NCI-H1092 treated with DMSO at 0.1 percent for 48 hours (cell line): ENCODE measurements around the gene ADAMTS2.

Experiments used
- DNase-seq: peaks from one replicate; lab custom pipeline; 2025; lab: John Stamatoyannopoulos, UW

The ADAMTS2 gene

GRCh38 chr5:179254638-179255271, 90.5 kb downstream of the ADAMTS2 start:
- no peak for DNase-seq

DNA sequence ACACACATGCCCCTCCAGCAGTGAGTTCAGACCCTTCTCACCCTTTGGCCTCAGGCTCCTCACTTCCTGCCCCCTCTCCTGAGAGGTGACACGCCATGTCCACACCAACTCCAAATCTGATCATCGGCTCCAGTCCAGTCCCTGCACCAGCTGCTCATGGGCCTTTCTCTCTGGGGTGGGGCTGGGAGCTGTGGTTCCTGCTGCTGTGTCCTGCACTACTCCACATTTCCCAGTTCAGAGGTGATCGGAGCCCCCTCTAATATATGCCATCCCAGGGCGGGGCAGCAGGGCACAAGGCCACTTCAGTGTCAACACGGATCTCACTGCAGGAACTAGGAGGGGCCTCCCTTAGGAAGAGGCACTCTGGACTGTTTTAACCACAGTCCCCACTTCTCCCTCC, 91.5 kb downstream of the ADAMTS2 start:
- DNase-seq: no peak

GRCh38 chr5:179251276-179251969, 93.8 kb downstream of the ADAMTS2 start:
- DNase-seq: no peak

DNA sequence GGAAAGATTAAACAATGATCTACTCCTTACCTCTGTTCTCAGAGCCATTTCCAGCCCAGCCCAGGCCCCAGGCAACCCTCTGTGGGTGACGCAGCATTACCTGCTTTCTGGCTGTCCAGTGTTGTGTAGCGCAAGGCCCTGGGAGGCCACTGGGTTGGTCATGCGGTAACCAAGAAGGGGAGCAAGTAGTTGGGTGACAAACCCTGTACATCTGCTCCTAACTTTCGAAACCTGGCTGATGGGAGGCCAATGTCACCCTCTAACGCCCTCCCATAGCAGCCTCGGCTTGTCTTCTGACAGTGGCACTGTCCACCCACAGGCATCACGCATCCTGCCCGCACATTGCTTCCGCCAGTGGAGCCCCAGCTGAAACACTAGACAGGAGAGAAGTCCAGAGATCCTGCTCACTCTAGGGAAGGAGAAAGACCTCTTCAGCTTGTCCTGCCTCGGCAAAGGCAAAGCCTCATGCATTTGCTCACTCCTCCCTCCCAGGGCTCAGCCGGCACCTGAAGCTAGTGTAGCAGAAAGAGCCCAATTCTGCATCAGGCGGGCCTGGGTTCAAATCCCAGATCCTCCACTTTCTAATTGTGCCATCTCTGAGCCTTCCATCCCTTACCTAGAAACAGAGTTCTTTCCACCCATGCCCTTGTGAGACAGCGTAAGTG, 94.6 kb downstream of the ADAMTS2 start:
- no peak for DNase-seq

DNA sequence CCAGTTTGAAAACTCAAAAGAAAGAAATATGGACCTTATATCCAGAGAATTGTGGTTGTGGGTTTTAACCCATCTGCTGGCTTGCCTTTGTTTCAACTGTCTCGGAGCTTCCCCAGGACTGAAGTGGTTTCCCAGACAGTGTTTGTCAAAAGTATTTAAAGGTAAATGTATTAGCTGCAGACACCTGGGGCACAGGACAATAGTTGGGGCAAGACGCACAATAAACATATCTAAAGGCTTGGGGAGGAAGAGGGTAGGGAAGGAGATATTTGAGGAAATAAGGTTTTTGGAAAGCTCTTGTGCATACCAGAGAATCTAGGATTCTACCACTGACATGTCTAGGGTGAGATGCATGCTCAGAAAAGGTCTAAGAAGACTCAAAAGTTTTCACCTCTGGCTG, 99.0 kb downstream of the ADAMTS2 start:
- no peak for DNase-seq

GRCh38 chr5:179245031-179245430, 100.2 kb downstream of the ADAMTS2 start:
- DNase-seq: no peak

GRCh38 chr5:179244044-179244443, 101.2 kb downstream of the ADAMTS2 start:
- no peak for DNase-seq

GRCh38 chr5:179243333-179243732, 101.9 kb downstream of the ADAMTS2 start:
- DNase-seq: no peak

DNA sequence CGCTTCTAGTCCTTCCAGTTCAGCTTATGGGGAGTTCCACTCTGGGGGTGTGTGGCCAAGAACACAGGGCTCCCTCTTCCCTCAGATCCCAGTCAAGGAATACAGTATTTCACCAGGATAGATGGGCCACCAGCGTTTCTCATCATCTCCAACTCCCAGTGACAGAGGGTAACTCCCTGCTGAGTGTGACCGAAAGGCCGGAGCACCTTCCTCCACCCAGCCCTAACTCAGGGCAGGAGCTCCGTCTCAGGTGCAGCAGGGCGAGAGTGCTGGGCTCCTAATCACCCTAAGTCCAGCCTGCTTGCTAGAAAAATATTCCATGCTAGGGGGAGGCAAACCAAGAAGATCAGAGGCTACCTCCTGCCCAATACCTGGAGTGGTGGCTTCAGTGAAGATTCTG, 102.6 kb downstream of the ADAMTS2 start:
- no peak for DNase-seq

GRCh38 chr5:179241764-179242370, 103.4 kb downstream of the ADAMTS2 start:
- no peak for DNase-seq

- no peak for DNase-seq
These were observed 104.1 kb downstream of the ADAMTS2 start for GRCh38 chr5:179241175-179241574.

- DNase-seq: no peak
These were observed 104.7 kb downstream of the ADAMTS2 start for GRCh38 chr5:179240561-179240960.

DNA sequence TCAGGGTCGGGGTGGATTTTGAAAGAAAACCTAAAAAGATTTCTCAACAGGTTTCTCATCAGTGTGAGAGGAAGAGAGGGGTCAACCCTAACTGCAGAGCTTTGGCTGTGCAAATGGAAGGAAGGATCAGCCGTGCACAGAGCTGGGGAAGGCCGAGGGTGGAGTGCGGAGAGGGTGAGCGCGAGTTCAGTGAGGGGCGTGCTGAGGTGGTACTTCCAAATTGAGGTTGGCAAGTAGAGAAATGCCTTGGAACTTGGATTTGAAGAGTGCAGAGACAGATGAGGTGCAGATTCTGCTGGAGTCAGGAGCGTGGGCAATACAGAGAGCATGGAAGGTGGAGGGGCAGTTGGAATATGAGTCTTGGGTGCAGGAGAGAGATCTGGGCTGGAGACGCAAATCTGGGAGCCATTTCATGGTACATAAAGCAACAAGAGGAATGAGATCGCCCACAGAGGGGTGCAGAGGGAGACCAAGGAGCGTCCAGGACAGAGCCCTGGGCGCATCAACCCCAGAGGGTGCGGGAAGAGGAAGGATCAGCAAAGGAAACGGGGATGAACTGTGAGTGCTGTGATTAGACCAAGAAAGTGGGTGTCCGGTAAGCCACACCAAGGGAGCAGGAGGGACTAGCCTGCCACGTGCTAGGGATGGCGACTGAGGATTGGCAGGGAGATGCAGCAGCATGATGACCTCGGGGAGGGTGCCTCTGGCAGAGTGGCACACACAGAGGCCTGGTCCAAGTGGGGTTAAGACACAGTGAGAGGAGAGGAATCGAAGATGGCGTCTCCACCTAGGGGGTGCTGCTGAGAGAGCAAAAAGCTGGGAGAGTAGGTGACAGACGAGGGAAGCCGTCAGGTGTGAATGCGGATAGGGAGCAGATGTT, 105.8 kb downstream of the ADAMTS2 start:
- no peak for DNase-seq

- DNase-seq: no peak
These were observed 106.7 kb downstream of the ADAMTS2 start for GRCh38 chr5:179238628-179238970.

GRCh38 chr5:179237770-179238627, 107.3 kb downstream of the ADAMTS2 start:
- DNase-seq: no peak

DNA sequence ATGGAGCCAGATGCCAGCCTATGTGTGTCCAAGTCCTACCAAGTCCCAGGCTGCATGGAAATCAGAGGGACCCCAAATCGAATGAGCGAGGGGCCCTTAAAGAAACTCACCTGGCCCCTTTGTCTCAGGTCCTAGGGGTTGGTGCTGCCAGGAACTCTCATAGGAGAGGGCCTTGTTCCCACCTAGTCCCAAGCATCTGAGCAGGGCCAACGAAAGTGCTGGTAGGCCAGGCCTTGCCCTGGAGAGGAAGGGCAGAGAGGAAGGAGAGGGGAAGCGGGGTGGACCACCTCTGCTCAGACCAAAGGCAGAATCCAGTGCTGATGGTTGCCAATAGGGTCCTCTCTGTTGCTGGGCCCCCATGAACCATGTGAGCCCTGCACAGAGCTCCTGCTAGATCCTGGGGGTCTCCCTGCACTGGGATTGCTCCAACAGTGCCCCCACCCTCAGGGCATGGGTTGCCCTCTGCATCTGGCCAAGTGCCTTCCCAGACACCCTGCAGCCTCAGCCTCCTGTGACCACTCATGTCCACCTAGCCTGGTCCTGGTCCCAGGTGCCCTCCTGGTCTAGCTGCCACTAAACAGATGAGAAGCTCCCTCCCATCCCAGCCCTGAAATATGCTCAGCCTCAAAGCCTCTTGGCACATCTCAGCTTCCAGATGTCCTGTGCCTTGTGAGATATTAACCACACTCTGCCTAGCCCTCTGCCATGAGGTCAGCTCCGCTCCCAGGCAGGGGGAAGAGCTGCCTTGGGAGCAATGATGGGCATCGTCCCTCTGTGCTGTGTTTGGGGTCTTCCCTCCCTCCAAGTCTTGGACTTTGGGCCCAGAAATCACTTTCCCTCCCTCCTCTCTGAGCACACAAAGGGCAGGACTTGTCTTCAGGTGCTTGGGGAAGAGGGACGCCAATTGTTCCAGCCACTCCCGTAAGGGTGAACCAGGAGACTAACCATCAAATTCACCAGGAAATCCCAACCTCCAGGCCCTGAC, 109.6 kb downstream of the ADAMTS2 start:
- DNase-seq: no peak

- no peak for DNase-seq
These were observed 110.6 kb downstream of the ADAMTS2 start for GRCh38 chr5:179234563-179235135.

DNA sequence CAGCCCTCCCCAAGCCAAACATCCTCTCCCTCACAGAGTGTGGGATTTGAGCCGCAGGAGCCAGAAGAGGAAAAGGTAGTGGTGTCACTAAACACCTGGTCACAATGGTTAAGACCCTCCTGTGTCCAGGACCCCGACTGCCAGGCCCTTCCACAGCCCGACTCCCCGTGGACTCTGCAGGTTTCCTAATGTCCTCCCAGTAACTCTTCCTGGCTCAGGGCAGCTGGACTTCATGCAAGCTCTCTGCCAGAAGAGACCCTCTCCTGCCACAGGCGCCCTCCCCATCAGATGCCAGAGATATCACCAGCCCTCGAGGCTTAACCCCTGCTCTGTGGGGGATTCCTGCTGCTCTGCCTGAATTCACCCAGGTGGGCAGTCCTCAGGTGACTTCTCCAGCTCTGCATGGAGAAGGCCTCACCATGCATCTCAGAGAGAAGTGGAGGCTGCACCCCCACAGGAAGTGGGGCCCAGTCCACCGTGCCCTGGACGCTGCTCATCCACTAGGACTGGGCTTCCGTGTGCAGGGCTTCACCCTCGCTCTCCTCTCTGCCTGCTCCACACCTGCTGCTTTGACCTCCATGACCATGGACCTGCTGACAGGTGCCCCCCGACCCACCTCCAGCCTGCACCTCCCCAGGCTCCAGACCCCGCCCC, 111.2 kb downstream of the ADAMTS2 start:
- DNase-seq: no peak
